ENCODE measurements around the gene RFPL3.

GRCh38 chr22:32322986-32323385, 34.7 kb upstream of the RFPL3 start:
- TF ChIP-seq, protein P1, sequence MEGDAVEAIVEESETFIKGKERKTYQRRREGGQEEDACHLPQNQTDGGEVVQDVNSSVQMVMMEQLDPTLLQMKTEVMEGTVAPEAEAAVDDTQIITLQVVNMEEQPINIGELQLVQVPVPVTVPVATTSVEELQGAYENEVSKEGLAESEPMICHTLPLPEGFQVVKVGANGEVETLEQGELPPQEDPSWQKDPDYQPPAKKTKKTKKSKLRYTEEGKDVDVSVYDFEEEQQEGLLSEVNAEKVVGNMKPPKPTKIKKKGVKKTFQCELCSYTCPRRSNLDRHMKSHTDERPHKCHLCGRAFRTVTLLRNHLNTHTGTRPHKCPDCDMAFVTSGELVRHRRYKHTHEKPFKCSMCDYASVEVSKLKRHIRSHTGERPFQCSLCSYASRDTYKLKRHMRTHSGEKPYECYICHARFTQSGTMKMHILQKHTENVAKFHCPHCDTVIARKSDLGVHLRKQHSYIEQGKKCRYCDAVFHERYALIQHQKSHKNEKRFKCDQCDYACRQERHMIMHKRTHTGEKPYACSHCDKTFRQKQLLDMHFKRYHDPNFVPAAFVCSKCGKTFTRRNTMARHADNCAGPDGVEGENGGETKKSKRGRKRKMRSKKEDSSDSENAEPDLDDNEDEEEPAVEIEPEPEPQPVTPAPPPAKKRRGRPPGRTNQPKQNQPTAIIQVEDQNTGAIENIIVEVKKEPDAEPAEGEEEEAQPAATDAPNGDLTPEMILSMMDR (IDR thresholded peaks at IDR 0.05) = no peak
- no peak for TF ChIP-seq POLR2A (IDR thresholded peaks at IDR 0.05)

Data from tibial nerve (tissue), 3 donors.